Right hindlimb (tissue), 1 donor: ENCODE data around the gene IRX6.
A peak's percentile ranks its signal among the peaks of the same experiment; 100 is the strongest.

ENCODE experiments used
- DNase-seq: peaks from one replicate; pipeline ENCODE4 v3.0.0-alpha.2; 2018

Gene IRX6

GRCh38 chr16:55324285-55325079, 479 bp downstream of the IRX6 start:
- DNase-seq, result peak; percentile 30

GRCh38 chr16:55325080-55325447, 1.1 kb downstream of the IRX6 start:
- DNase-seq, result peak; percentile 28

- DNase-seq, result no peak
Measured at GRCh38 chr16:55325458-55326109, 1.6 kb downstream of the IRX6 start.

- no peak for DNase-seq
Measured at GRCh38 chr16:55326261-55327092, 2.5 kb downstream of the IRX6 start.

- DNase-seq, result no peak
Measured at GRCh38 chr16:55328611-55329569, 4.9 kb downstream of the IRX6 start.

- no peak for DNase-seq
Measured at GRCh38 chr16:55329791-55330428, 5.9 kb downstream of the IRX6 start.

- no peak for DNase-seq
Measured at GRCh38 chr16:55330781-55331647, 7.0 kb downstream of the IRX6 start.

- DNase-seq, result no peak
Measured at GRCh38 chr16:55331648-55332185, 7.7 kb downstream of the IRX6 start.

- no peak for DNase-seq
Measured at GRCh38 chr16:55333684-55334083, 9.7 kb downstream of the IRX6 start.

GRCh38 chr16:55338646-55339045, 14.6 kb downstream of the IRX6 start:
- DNase-seq, result no peak

- no peak for DNase-seq
Measured at GRCh38 chr16:55340445-55340844, 16.4 kb downstream of the IRX6 start.

GRCh38 chr16:55341681-55342080, 17.7 kb downstream of the IRX6 start:
- DNase-seq, result no peak

GRCh38 chr16:55346475-55346874, 22.5 kb downstream of the IRX6 start:
- no peak for DNase-seq

GRCh38 chr16:55349867-55350266, 25.9 kb downstream of the IRX6 start:
- no peak for DNase-seq

- no peak for DNase-seq
Measured at GRCh38 chr16:55350984-55351383, 27.0 kb downstream of the IRX6 start.

- no peak for DNase-seq
Measured at GRCh38 chr16:55351936-55352335, 27.9 kb downstream of the IRX6 start.

- DNase-seq, result no peak
Measured at GRCh38 chr16:55357241-55357640, 33.2 kb downstream of the IRX6 start.

GRCh38 chr16:55359946-55360345, 35.9 kb downstream of the IRX6 start:
- DNase-seq, result no peak

- DNase-seq, result no peak
Measured at GRCh38 chr16:55364811-55365210, 40.8 kb downstream of the IRX6 start.

GRCh38 chr16:55367301-55367811, 43.4 kb downstream of the IRX6 start:
- no peak for DNase-seq
